HG03045 (cell line): Measurements from ENCODE around the gene DIP2C.

Experiments
- ATAC-seq: cut with Tn5 transposase; IDR thresholded peaks from one replicate; pipeline ENCODE4 v1.9.1; 2021; ENCODE audit warnings: mild to moderate bottlenecking, moderate library complexity; ENCODE audit not compliant: unreplicated experiment

The DIP2C gene, protein sequence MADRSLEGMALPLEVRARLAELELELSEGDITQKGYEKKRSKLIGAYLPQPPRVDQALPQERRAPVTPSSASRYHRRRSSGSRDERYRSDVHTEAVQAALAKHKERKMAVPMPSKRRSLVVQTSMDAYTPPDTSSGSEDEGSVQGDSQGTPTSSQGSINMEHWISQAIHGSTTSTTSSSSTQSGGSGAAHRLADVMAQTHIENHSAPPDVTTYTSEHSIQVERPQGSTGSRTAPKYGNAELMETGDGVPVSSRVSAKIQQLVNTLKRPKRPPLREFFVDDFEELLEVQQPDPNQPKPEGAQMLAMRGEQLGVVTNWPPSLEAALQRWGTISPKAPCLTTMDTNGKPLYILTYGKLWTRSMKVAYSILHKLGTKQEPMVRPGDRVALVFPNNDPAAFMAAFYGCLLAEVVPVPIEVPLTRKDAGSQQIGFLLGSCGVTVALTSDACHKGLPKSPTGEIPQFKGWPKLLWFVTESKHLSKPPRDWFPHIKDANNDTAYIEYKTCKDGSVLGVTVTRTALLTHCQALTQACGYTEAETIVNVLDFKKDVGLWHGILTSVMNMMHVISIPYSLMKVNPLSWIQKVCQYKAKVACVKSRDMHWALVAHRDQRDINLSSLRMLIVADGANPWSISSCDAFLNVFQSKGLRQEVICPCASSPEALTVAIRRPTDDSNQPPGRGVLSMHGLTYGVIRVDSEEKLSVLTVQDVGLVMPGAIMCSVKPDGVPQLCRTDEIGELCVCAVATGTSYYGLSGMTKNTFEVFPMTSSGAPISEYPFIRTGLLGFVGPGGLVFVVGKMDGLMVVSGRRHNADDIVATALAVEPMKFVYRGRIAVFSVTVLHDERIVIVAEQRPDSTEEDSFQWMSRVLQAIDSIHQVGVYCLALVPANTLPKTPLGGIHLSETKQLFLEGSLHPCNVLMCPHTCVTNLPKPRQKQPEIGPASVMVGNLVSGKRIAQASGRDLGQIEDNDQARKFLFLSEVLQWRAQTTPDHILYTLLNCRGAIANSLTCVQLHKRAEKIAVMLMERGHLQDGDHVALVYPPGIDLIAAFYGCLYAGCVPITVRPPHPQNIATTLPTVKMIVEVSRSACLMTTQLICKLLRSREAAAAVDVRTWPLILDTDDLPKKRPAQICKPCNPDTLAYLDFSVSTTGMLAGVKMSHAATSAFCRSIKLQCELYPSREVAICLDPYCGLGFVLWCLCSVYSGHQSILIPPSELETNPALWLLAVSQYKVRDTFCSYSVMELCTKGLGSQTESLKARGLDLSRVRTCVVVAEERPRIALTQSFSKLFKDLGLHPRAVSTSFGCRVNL (N-terminal part only)

DNA sequence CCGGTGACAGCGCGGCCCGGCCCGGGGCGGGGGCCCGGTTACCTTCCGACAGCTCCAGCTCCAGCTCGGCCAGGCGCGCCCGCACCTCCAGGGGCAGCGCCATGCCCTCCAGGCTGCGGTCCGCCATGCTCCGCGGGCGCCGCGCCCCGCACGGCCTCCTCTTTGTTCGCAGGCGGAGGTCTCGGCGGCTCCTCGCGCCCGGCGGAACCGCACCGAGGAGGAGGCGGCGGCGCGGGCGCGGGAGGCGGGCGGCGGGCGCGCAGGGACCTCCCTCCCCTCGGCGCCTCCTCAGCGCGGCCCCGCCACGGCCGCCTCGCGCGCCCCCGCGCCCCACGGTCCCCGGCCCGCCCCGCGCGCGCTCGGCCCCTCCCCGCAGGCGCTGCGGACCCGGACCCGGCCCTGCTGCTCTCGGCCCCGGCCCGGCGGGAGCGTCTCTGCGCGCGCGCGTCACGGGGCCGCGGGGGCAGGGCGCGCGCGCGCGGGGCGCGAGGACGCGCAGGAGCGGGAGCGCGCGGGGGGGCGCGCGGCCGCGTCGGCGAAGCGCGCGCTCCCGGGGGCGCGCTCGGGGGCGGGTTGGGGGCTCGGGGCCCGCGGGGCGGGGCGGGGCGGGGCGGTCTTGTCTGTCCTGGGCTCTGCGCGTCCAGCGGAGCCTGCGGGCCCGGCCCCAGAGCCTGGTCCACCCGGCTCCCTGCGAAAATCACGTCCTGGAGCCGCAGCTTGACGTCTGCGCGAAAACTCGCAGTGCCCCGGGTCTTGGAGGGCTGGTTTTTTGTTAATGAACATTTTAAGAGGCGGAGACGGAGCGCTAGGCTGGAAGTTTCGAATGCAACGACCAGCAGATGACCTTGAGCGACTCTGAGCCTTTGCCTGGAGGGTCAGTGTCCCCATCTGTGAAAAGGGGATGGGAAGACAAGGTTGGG is at the start of gene DIP2C:
Gene DIP2C (minus strand): TSS at position 217 of the 920 bp plus-strand sequence. CDS start 90 bp downstream, at position 127.
- no peak for ATAC-seq

DNA sequence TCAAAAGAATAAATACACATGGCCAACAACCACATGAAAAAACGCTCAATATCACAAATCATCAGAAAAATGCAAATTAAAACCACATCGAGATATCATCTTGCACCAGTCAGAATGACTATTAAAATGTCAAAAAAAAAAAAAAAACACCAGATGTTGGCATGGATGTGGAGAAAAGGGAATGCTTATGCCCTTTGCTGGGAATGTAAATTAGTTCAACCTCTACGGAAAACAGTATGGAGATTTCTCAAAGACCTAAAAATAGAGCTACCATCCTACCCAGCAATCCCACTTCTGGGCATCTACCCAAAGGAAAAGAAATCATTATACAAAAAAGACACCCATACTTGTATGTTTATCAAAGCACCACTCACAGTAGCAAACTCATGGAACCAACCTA is 45.0 kb upstream of the DIP2C start:
- no peak for ATAC-seq

DNA sequence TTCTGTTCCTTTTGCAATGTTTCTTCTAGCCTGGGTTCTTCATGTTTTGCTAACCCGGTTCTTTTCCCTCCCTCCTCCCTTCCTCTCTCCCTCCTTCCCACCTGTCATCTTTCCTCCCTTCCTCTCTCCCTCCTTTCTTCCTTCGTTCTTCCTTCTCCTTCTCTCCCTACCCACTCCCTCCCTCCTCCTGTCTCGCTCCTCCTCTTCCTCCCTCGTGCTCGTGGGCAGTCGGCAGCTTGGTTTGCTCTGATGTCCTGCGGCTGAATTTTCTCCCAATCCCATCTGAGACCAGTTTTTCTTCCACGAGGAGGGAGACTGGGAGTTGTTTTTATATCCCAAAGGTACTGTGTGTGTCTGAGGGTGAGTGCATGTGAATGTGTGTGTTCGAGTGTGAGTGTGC is 43.6 kb upstream of the DIP2C start:
- ATAC-seq = no peak

DNA sequence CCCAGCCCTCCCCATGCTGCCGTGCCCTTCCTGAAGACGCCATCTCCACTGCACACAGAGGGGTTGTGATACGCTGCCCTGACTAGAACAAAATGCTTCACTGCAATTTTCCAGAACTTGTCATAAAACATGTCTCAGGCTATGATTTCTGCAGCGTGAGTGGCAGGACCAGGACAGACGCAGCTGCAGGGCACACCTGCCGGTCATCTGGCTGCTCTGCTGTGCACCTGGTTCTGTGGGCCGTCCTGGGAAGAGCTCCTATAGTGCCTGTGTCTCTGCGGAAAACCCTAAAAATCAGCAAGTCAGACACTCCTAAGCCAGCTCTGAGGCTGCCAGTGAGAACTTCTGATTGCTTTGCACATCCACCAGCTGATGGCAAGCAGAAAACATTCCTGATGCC is 39.7 kb upstream of the DIP2C start:
- ATAC-seq = no peak

DNA sequence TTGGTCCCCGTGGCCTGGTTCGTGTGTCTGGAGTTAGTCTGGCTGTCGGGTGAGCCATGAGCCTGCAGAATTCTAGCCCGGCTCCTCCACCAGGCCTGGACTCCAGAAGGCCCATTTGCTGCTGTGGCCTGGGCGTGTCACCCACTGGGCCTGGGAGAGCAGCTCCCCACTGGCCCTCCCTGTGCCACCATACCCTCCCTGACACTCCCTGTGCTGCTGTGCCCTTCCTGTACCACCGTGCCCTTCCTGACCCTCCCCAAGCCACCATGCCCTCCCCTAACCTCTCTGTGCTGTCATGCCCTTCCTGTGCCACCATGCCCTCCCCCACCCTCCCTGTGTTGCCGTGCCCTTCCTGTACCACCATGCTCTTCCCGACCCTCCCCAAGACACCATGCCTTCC is 39.1 kb upstream of the DIP2C start:
- no peak for ATAC-seq

DNA sequence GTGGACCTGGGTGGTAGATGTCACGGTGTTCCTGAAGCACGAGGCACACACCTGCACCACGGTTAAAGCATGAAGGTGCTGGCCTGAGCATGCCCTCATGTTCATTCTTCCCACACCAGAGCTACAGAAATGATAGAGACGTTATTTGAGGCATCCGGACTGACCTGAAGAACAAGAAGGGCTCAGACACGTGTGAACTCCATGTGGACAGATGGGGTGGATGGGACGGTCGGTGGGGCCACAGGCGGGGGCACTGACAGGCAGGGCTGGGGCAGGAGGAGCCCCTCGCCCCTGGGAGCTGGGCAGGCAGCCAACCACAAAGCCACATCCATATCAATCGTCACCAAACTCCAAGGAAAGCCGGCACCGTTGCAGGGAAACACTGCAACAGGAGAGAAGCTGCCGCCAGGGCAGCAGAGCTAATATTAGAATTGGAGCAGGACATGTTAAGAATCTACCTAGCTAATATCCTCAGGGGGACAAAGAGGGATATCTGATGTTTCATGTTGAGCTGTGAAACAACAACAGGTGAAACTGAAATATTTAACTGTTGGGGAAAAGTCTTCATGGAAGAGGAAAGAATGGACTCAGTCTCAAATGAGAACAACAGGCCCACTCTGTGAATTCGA is 37.8 kb upstream of the DIP2C start:
- ATAC-seq = no peak

DNA sequence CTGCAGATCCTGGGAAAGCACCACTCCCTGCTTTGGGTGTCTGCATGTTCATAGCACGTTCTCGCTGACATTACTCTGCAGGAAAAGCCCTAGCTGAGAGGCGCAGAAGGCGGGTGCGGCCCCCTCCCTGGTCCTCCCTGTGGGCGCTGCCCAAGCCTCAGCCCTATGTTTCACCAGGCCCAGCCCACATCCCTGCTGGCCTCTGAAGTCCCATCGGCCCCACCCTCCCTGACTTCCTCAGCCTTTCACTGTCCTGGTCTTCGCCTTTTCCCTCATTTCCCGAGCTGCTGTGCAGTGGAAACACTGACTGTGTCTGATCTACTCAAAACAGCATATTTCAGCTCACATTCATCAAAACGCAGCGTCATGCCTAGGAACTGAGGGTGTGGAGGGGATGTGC is 36.3 kb upstream of the DIP2C start:
- ATAC-seq = no peak

DNA sequence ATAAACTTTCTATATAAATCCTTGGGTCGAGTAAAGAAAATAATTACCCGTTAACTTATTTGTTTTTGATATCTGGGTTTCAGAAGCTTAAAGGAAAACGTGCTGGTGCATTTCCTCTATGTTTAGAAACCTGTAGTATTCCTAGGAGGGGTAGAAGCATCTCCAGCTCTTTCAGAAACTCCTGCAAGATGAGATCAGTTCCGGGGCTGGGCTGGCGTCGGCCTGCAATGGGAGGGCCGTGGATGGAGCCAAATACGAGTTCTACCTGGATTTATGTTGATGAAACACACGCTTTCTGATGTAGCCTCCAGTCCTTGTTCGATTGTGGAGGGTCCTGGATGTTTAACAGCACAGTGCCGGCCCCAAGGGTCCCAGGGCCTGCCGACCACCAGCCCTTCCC is 35.8 kb upstream of the DIP2C start:
- no peak for ATAC-seq

DNA sequence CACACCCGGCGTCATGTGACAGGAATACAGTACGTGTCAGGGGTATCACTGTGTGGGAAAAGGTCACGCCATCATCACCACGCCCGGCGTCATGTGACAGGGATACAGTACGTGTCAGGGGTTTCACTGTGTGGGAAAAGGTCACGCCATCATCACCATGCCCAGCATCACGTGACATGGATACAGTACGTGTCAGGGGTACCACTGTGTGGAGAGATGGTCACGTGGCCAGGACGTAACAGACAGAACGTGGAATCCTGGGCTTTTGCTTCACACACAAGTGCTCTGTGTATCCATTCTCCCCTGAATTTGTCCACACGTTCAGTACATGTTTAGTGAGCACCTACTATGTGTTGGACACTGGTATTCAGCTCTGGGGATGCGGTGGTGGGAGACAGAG is 34.5 kb upstream of the DIP2C start:
- ATAC-seq = no peak

DNA sequence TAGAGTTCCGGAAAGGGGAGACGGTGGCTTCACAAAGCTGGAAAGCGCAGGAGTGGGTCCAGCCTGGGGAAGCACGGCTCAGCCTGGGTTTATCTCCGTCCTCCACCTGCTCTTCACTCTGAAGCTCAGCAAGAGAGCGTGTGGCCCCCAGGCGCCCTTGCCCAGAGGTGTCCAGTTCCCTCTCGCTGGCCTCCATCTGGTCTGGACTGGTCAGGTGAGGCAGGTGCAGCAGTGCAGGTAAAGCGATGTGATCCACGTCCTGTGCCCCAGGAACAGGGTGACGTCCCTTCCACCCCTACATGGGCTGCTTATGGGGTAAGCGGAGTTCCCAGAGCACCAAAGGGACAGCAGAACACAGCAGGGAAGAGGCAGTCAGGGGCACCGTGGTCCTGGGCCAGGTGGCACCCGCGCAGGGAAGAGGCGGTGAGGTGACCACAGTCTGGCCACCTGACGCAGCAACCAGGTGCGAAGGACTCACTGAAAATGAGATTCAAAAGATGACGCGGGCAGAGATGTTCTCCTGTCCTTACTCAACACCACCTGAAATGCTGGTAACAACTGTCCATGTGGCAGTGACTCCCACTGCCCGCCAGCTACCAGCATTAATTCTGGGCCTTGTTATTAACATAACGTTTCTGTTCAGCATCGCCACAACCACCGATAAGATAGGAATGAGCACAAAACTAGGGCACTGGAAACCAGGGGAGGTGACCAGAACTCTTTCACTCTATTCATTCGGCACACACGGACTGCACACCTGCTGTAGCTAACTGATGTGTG is 33.0 kb upstream of the DIP2C start:
- ATAC-seq = no peak

DNA sequence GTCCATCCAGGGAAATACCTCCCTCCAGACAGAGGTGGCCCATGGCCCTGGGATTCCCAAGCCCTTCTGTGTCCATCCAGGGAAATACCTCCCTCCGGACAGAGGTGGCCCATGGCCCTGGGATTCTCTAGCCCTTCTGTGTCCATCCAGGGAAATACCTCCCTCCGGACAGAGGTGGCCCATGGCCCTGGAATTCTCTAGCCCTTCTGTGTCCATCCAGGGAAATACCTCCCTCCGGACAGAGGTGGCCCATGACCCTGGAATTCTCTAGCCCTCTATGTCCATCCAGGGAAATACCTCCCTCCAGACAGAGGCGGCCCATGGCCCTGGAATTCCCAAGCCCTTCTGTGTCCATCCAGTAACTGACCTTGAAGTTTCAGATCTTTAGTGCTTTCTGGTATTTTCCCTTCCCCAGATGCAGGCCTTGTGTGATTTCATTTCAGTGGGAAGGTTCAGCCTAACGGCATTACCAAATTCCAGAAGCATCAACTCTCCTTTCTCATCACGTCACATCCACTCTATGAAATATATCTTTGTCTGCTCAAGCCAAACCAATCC is 28.8 kb upstream of the DIP2C start:
- no peak for ATAC-seq

DNA sequence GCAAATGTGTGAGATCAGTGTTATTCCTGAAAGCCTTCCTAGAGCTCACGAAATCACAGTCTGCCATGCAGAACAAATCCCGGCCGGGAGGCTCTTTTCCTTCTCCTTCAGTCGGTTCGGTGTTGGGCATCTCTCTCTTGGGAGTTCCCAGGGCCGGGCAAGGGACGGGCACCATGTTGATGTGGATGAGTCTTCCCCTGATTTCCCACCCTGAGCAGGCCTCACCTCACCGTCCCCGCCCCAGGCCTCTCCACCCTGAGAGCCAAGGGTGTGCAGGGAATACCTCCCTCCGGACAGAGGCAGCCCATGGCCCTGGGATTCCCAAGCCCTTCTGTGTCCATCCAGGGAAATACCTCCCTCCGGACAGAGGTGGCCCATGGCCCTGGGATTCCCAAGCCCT is 28.0 kb upstream of the DIP2C start:
- no peak for ATAC-seq

DNA sequence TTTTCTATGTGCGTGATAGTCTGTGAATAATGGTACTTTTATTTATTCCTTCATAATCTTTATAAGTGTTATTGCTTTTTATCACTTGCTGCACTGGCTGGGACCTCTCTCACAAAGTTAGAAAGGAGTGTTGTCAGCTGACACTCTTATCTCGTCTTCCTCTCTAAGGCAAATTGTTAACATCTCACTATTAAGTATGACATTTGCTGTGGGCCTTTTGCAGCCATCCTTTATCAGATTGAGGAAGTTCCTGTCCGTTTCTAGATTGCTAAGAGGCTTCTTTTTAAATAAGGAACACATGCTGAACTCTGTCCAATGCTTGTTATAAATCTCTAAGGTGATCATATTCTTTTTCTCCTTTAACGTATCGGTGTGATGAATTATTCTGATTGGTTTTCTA is 27.4 kb upstream of the DIP2C start:
- ATAC-seq = no peak

DNA sequence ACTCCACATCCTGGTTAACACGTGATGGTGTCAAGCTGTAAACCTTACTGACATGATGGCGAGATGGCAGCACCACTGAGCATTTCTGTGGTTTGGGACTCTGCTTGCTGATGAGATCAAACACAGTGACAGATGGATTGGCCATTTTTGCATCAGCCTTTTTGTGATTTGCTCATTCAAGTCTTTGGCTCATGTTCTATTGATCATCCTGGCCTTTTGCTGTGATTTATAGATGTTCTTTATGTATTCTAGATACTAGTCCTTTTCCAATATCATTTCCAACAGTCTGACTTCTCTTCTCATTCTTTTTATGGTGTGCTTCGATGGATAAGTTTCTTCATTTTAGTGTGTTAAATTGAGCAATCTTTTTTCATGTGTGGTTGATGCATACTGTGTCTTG is 24.7 kb upstream of the DIP2C start:
- no peak for ATAC-seq

DNA sequence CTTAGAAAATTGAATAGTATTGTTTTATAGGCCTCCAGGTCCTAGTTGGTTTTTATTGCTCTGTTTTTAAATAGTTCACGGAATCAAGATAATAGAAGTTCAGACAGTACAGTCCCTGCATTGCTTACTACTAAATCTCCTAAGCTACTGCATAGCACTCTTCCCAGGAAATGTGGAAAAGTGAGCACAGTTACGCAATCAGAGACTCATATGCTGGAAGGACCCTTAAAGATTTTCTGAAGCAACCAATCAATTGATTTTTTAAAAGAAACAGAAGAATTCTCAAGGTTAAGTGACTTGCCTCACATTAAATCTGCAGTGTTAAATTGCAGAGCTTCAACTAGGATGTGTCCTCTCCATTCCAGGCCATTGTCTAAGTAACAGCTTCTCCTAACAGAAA is 23.1 kb upstream of the DIP2C start:
- ATAC-seq = no peak

DNA sequence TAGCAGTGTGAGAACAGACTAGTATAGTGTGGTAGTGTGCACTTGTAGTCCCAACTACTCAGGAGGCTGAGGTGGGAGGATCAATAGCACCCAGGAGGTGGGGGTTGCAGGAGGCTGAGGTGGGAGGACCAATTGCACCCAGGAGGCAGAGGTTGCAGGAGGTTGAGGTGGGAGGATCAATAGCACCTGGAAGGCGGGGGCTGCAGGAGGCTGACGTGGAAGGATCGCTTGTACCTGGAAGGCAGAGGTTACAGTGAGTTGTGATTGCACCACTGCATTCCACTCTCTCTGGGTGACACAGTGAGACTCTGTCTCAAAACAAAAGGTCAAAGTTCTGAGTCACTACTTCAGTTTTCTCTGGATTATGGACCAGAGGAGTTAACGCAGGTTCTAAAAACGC is 22.6 kb upstream of the DIP2C start:
- no peak for ATAC-seq

DNA sequence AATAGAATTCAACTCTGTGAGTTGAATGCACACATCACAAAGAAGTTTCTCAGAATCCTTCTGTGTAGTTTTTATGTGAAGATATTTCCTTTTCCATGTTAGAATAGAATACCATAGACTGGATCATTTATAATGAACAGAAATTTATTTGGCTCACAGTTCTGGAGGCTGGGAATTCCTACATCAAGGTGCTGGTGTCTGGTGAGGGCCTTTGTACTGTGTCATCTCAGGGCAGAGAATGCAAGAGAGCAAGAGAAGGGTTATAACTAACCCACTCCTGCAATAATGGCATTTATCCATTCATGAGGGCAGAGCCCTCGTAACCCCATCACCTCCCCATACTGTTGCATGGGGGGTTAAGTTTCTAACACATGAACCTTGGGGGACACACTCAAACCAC is 18.4 kb upstream of the DIP2C start:
- no peak for ATAC-seq

DNA sequence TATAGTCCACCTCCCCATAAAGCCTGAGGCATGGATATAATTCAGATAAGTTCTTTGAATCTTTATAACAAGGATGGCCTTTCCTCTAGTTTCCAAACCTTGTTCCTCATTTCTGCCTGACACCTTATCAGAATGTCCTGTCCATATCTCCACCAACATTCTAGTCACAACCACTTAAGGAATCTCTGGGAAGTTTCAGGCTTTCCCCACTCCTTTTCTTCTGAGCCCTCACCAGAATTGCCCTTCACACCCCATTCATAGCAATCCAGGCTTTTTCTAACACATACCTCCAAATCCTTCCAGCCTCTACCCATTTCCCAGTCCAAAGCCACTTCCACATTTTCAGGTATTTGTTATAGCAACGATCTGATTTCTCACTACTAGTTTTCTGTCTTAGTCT is 18.0 kb upstream of the DIP2C start:
- ATAC-seq = no peak

DNA sequence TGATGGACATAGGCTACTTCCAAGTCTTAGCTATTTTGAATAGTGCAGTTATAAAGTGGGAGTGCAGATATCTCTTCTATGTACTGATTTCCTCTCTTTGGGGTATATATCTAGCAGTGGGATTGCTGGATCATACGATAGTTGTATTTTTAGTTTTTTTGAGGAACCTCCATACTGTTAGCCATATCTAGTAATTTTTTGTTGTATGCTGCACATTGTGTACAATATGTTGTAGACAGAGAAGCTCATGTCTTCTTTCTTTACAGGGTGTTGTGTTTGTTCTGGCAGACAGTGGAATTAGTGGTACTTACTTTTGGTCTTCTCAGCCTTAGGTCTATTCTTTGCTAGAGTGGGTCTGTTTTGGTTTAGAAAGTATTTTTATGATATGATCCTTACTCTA is 13.7 kb upstream of the DIP2C start:
- no peak for ATAC-seq
